ENCODE data around the gene NAA60.

Gene NAA60

DNA sequence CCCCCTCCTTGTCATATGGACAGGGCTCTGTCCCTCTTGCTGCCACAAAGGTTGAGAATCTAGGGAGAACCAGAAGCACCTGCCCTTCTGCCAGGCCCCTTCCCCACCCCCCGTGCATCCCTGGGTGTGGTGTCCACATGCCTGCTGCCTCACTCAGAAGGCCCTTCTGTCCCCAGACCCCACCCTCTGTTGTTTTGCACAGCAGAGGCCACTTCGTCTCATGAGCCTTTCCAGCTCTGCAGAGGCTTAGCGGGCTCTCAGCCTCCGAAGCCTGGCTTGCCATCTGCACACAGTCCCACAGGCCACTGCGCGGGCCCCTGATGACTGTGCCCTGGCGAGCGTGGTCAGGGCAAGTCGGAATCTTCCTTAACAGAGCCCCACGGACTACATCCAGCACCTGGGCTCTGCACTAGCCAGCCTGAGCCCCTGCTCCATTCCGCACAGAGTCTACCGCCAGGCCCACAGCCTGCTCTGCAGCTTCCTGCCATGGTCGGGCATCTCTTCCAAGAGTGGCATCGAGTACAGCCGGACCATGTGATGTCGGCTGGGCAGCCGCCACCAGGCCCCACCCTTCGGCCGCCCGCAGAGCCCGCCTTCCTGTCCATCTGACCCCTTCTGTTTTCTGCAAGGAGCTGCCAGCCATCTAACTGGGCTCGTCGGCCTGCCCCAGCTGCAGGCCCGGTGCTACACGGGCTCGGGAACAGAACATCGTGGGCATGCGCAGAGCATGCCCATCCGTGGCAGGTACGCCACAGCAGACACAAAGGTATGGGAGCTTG, 41.0 kb downstream of the NAA60 start:
- Mint-ChIP-seq H3K9me3 (no peaks in the 10 kb centered on the region), H3K36me3 (ENCODE audit: low read depth) (peaks cover 73% of the 10 kb centered on the region)
- DNase-seq: no peak

DNA sequence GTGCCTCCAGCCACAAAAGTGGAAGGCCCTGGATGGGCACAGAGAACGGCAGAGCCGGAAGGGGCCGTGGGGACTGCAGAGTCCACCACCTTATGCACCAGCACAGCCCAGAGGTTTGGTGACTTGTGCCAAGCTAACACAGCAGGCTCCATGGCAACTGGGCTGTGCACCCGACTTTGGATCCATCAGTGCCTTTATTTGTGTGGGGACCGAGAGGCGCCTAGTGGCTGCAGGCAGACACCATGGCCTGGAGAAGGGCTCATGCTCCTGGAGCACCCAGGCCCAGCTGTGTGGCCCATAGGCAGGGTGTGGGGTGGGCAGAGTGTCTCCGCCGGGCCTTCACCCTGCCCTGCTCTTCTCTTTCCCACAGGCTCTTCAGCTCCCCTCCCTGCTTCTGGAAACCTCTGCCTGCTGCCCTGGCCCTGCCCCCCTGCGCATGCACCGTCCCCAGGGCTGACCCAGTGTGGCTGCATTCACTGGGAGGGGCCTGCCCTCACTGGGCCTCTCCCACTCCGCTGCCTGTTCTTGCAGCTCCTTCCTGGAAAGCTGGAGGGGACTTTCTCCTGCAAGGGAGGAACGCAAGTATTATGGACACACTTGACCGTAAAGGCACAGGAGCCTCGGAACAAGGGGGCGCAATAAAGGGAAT, 41.7 kb downstream of the NAA60 start:
- Mint-ChIP-seq H3K27ac (no peak overlapping the region), H3K4me3 (no peak overlapping the region), H3K9me3 (no peaks in the 10 kb centered on the region), H3K4me1 (ENCODE audit: low read depth) (peaks cover 6% of the 10 kb centered on the region), H3K27me3 (no peaks in the 10 kb centered on the region), H3K36me3 (ENCODE audit: low read depth) (peaks cover 66% of the 10 kb centered on the region)
- no peak for DNase-seq

More for the DNA sequence above, 41.0 kb downstream of the NAA60 start:
- Mint-ChIP-seq H3K4me1 (ENCODE audit: low read depth) (peaks cover 11% of the 10 kb centered on the region), H3K27ac (no peak overlapping the region), H3K4me3 (no peak overlapping the region), H3K27me3 (no peaks in the 10 kb centered on the region)

- no peak overlapping the region for H3K27ac Mint-ChIP-seq
- H3K36me3 Mint-ChIP-seq (ENCODE audit: low read depth): peaks cover 62% of the 10 kb centered on the region
- no peak for DNase-seq
- H3K4me3 Mint-ChIP-seq: no peak overlapping the region
- H3K27me3 Mint-ChIP-seq: no peaks in the 10 kb centered on the region
- H3K4me1 Mint-ChIP-seq (ENCODE audit: low read depth): peaks cover 4% of the 10 kb centered on the region
- no peaks in the 10 kb centered on the region for H3K9me3 Mint-ChIP-seq
Observed at GRCh38 chr16:3485821-3486505, 42.5 kb downstream of the NAA60 start.

DNA sequence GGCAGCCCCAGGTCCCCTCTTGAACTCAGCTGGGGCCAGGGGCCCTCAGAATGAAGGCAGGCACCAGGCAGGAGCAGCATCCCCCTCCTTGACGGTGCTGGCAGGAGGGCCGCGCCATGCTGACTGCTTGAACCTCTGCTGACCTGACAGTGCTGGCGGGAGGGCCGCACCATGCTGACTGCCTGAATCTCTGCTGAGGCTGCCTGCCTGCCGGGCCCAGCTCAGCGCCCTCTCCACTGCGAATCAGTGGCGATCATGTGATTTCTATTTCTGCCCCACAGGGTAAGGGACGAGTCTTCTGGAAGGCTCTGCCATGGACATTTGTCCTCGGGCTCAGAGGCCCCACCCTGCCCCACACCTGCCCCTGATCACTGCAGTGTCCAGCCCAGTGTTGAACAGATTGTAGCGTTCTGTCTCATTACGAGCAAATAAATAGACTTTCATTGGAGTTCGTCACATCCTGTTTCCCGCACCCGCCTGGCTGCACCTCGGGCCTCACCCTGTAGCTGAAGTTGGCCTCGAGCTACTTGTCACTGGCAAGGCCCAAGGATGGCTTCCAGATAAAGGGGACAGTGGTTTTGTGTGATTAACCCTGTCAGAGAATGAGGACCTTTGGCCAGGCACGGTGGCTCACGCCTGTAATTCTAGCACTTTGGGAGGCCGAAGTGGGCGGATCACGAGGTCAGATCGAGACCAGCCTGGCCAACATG, 43.2 kb downstream of the NAA60 start:
- Mint-ChIP-seq H3K9me3 (no peaks in the 10 kb centered on the region), H3K27me3 (no peaks in the 10 kb centered on the region), H3K4me3 (no peak overlapping the region), H3K36me3 (ENCODE audit: low read depth) (peaks cover 55% of the 10 kb centered on the region), H3K4me1 (ENCODE audit: low read depth) (peaks cover 1% of the 10 kb centered on the region), H3K27ac (peak overlapping the region; percentile 26)
- DNase-seq: no peak

- H3K4me3 Mint-ChIP-seq: no peak overlapping the region
- DNase-seq: no peak
- peaks cover 1% of the 10 kb centered on the region for H3K4me1 Mint-ChIP-seq (ENCODE audit: low read depth)
- H3K27ac Mint-ChIP-seq: no peak overlapping the region
- peaks cover 44% of the 10 kb centered on the region for H3K36me3 Mint-ChIP-seq (ENCODE audit: low read depth)
- no peaks in the 10 kb centered on the region for H3K27me3 Mint-ChIP-seq
- H3K9me3 Mint-ChIP-seq: no peaks in the 10 kb centered on the region
Observed at GRCh38 chr16:3487521-3488410, 44.3 kb downstream of the NAA60 start.

- no peak for DNase-seq
- Mint-ChIP-seq H3K4me1 (ENCODE audit: low read depth) (peaks cover 1% of the 10 kb centered on the region), H3K36me3 (ENCODE audit: low read depth) (peaks cover 34% of the 10 kb centered on the region), H3K27ac (no peak overlapping the region), H3K4me3 (no peak overlapping the region), H3K27me3 (no peaks in the 10 kb centered on the region), H3K9me3 (no peaks in the 10 kb centered on the region)
Observed at GRCh38 chr16:3488801-3489200, 45.3 kb downstream of the NAA60 start.

GRCh38 chr16:3490911-3491629, 47.6 kb downstream of the NAA60 start:
- DNase-seq: no peak
- Mint-ChIP-seq H3K9me3 (no peaks in the 10 kb centered on the region), H3K4me1 (ENCODE audit: low read depth) (peaks cover 1% of the 10 kb centered on the region), H3K27me3 (no peaks in the 10 kb centered on the region), H3K36me3 (ENCODE audit: low read depth) (peaks cover 14% of the 10 kb centered on the region), H3K27ac (no peak overlapping the region), H3K4me3 (no peak overlapping the region)

DNA sequence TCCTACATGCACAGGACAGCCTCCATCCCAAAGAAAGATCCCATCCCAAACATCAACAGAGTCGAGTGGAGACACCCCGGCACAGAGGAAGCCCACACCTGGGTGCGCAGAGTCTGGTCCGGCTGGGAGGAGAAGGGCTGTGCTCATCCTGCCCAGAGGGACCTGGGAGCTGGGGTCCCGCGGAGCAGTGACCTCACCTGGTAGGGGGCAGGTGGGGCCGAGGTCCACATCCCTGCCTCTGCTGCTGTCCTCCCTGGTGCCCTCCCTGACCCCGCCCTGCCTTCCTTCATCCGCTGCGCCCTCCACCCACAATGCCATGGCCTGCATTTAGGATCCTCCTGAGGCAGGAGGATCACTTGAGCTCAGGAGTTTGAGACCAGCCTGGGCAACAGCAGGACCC, 48.9 kb downstream of the NAA60 start:
- H3K27me3 Mint-ChIP-seq: no peaks in the 10 kb centered on the region
- no peak overlapping the region for H3K4me3 Mint-ChIP-seq
- H3K9me3 Mint-ChIP-seq: no peaks in the 10 kb centered on the region
- H3K27ac Mint-ChIP-seq: no peak overlapping the region
- H3K36me3 Mint-ChIP-seq (ENCODE audit: low read depth): peaks cover 6% of the 10 kb centered on the region
- peaks cover 1% of the 10 kb centered on the region for H3K4me1 Mint-ChIP-seq (ENCODE audit: low read depth)
- no peak for DNase-seq

- Mint-ChIP-seq H3K9me3 (peaks cover 4% of the 10 kb centered on the region), H3K4me3 (no peak overlapping the region), H3K4me1 (ENCODE audit: low read depth) (peaks cover 3% of the 10 kb centered on the region)
Observed at GRCh38 chr16:3494386-3494973, 51.0 kb downstream of the NAA60 start.

GRCh38 chr16:3495176-3495575, 51.7 kb downstream of the NAA60 start, which contains the start of gene C16orf90:
Gene C16orf90 (minus strand): TSS chr16:3495489. CDS start chr16:3495421, 68 bp downstream.
- no peaks in the 10 kb centered on the region for H3K36me3 Mint-ChIP-seq (ENCODE audit: low read depth)
- no peak within 1 kb of the TSS for H3K27ac Mint-ChIP-seq
- peaks cover 9% of the 10 kb centered on the region for H3K4me1 Mint-ChIP-seq (ENCODE audit: low read depth)

More at GRCh38 chr16:3494386-3494973, 51.0 kb downstream of the NAA60 start:
- H3K36me3 Mint-ChIP-seq (ENCODE audit: low read depth): no peaks in the 10 kb centered on the region
- DNase-seq: no peak
- H3K27me3 Mint-ChIP-seq: no peaks in the 10 kb centered on the region
- H3K27ac Mint-ChIP-seq: no peak overlapping the region

GRCh38 chr16:3496386-3496785, 52.9 kb downstream of the NAA60 start:
- Mint-ChIP-seq H3K27me3 (no peaks in the 10 kb centered on the region), H3K36me3 (ENCODE audit: low read depth) (peaks cover 7% of the 10 kb centered on the region), H3K27ac (no peak overlapping the region), H3K4me1 (ENCODE audit: low read depth) (peaks cover 20% of the 10 kb centered on the region), H3K9me3 (peaks cover 6% of the 10 kb centered on the region), H3K4me3 (no peak overlapping the region)
- no peak for DNase-seq

More at GRCh38 chr16:3495176-3495575, 51.7 kb downstream of the NAA60 start, which contains the start of gene C16orf90:
- DNase-seq: no peak
- Mint-ChIP-seq H3K27me3 (no peaks in the 10 kb centered on the region), H3K9me3 (peaks cover 6% of the 10 kb centered on the region), H3K4me3 (no peak within 1 kb of the TSS)

DNA sequence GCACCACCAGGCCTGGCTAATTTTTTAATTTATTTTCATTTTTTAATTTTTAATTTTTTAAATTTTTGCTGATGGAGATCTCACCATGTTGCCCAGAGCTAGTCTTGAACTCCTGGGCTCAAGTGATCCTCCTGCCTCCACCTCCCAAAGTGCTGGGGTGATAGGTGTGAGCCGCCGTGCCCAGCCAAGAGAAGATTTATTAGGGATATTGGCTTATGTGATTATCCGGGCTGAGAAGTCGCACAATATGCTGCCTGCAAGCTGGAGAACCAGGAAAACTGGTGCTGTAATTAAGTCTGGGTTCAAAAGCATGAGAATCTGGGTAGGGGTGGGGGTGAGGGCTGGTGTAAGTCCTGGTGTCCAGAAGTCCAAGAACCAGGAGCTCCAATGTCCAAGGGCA, 54.3 kb downstream of the NAA60 start:
- H3K9me3 Mint-ChIP-seq: peaks cover 6% of the 10 kb centered on the region
- no peaks in the 10 kb centered on the region for H3K27me3 Mint-ChIP-seq
- H3K4me1 Mint-ChIP-seq (ENCODE audit: low read depth): peaks cover 33% of the 10 kb centered on the region
- no peak overlapping the region for H3K27ac Mint-ChIP-seq
- H3K4me3 Mint-ChIP-seq: no peak overlapping the region
- DNase-seq: no peak
- peaks cover 12% of the 10 kb centered on the region for H3K36me3 Mint-ChIP-seq (ENCODE audit: low read depth)

- H3K36me3 Mint-ChIP-seq (ENCODE audit: low read depth): peaks cover 13% of the 10 kb centered on the region
- H3K27ac Mint-ChIP-seq: no peak overlapping the region
- no peak overlapping the region for H3K4me3 Mint-ChIP-seq
- no peaks in the 10 kb centered on the region for H3K27me3 Mint-ChIP-seq
- peak; percentile 22 for DNase-seq
- peaks cover 44% of the 10 kb centered on the region for H3K4me1 Mint-ChIP-seq (ENCODE audit: low read depth)
- H3K9me3 Mint-ChIP-seq: peaks cover 6% of the 10 kb centered on the region
Observed at GRCh38 chr16:3498988-3499387, 55.5 kb downstream of the NAA60 start.

Data from activated T-cell treated with anti-CD3 and anti-CD28 coated beads, Interleukin-2, amount 50 U/mL, for 24 hours (primary cell).